ENCODE measurements around the gene MIEF2. TPM values are rescaled to one million over a fixed set of nuclear protein-coding genes. Genes with fewer than 3 reads are reported as not detected.
A peak's percentile ranks its signal among the peaks of the same experiment; 100 is the strongest.

The MIEF2 gene
- polyA plus RNA-seq, 1 experiment, result 5.9 TPM

DNA sequence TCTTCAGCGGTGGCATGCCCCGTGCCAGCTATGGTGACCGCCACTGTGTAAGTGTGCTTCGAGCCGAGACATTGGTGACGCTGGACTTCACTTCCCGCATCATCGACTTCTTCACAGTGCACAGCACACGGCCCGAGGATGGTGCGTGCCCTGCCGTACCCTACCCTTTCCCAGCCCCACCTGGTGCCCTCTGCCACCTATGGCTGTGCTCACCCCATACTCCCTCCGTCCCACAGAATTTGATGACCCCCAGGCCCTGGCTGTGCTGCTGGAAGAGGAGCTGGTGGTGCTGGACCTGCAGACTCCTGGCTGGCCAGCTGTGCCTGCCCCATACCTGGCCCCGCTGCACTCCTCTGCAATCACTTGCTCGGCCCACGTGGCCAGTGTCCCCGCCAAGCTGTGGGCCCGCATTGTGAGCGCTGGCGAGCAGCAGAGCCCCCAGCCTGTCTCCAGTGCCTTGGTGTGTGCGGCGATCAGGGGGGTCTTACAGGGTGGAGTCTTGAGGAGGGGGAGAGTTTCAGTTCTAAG is 25.5 kb upstream of the MIEF2 start:
- POLR2A ChIA-PET, result interaction anchor here (1.2 kb wide), 1 partner anchor 9 kb away, joined by 3 read pairs; no protein-coding TSS in a partner anchor
- H3K27ac ChIP-seq (ENCODE audit: low read depth, low read length), result peak overlapping the region; percentile 68

GRCh38 chr17:18235743-18236256 is 24.7 kb upstream of the MIEF2 start:
- CTCF ChIA-PET, result no interaction called here
- peak overlapping the region; percentile 68 for H3K27ac ChIP-seq (ENCODE audit: low read depth, low read length)
- H3K4me3 ChIP-seq (ENCODE audit: low read depth, low read length), result no peak overlapping the region
- DNase-seq (ENCODE audit: low read depth, low spot score), result no peak
- POLR2A ChIA-PET, result interaction anchor here (0.9 to 1.3 kb wide), 3 partner anchors 10 to 12 kb away, joined by 3 read pairs; no protein-coding TSS in a partner anchor
- no peak for TF ChIP-seq CTCF (IDR thresholded peaks at IDR 0.05; ENCODE audit: low read depth, low read length)
- no peaks in the 10 kb centered on the region; the same call in 1 of the 2 replicates for H3K9me3 ChIP-seq (ENCODE audit: control insufficient read depth, insufficient read depth, low read length)
- no peaks in the 10 kb centered on the region for H3K27me3 ChIP-seq (ENCODE audit: control insufficient read depth, insufficient read depth, low read length)

More for the DNA sequence above, 25.5 kb upstream of the MIEF2 start:
- no peak for DNase-seq (ENCODE audit: low read depth, low spot score)
- no peak overlapping the region for H3K4me3 ChIP-seq (ENCODE audit: low read depth, low read length)
- TF ChIP-seq CTCF (IDR thresholded peaks at IDR 0.05; ENCODE audit: low read depth, low read length), result no peak
- no peaks in the 10 kb centered on the region; the same call in 1 of the 2 replicates for H3K9me3 ChIP-seq (ENCODE audit: control insufficient read depth, insufficient read depth, low read length)
- H3K27me3 ChIP-seq (ENCODE audit: control insufficient read depth, insufficient read depth, low read length), result no peaks in the 10 kb centered on the region
- CTCF ChIA-PET, result no interaction called here

DNA sequence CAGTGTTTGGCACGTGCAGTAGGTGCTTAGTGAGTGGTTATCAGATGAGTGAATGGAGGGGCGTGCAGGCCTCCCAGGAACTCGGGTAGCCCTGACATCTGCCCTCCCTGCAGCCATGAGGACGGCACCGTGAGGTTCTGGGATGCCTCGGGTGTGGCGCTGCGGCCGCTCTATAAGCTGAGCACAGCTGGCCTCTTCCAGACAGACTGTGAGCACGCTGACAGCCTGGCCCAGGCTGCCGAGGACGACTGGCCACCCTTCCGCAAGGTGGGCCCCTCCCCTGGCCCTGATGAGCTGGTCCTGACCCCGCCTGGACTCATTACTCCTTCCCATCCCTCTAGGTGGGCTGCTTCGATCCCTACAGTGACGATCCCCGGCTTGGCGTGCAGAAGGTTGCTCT is 24.0 kb upstream of the MIEF2 start:
- no peaks in the 10 kb centered on the region for H3K27me3 ChIP-seq (ENCODE audit: control insufficient read depth, insufficient read depth, low read length)

DNA sequence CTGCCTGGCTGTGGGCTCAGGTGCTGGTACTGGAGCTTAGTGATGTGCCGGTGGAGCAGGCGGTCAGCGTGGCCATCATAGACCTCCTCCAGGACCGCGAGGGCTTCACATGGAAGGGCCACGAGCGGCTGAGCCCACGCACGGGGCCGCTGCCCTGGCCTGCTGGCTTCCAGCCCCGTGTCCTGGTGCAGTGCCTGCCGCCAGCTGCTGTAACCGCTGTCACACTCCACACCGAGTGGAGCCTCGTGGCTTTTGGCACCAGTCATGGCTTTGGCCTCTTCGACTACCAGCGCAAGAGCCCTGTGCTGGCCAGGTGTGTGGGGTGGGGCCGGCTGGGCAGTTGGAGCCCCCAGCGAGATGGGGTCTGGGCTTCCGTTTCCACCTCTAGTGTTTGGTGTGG is 23.0 kb upstream of the MIEF2 start:
- Histone ChIP-seq H3K9me3 (ENCODE audit: control insufficient read depth, insufficient read depth, low read length) (no peaks in the 10 kb centered on the region; the same call in 1 of the 2 replicates), H3K27ac (ENCODE audit: low read depth, low read length) (no peak overlapping the region), H3K4me3 (ENCODE audit: low read depth, low read length) (no peak overlapping the region), H3K27me3 (ENCODE audit: control insufficient read depth, insufficient read depth, low read length) (no peaks in the 10 kb centered on the region)
- ChIA-PET POLR2A (no interaction called here), CTCF (interaction anchor here (1.1 kb wide), 1 partner anchor 11 kb away, joined by 5 read pairs; no protein-coding TSS in a partner anchor)
- TF ChIP-seq CTCF (IDR thresholded peaks at IDR 0.05; ENCODE audit: low read depth, low read length), result no peak
- DNase-seq (ENCODE audit: low read depth, low spot score), result no peak

More for the DNA sequence above, 24.0 kb upstream of the MIEF2 start:
- H3K4me3 ChIP-seq (ENCODE audit: low read depth, low read length), result no peak overlapping the region
- no peak overlapping the region for H3K27ac ChIP-seq (ENCODE audit: low read depth, low read length)
- DNase-seq (ENCODE audit: low read depth, low spot score), result no peak
- CTCF ChIA-PET, result interaction anchor here (1.1 kb wide), 1 partner anchor 12 kb away, joined by 5 read pairs; no protein-coding TSS in a partner anchor
- no peaks in the 10 kb centered on the region; the same call in 1 of the 2 replicates for H3K9me3 ChIP-seq (ENCODE audit: control insufficient read depth, insufficient read depth, low read length)
- POLR2A ChIA-PET, result interaction anchor here (1.3 kb wide), 1 partner anchor 11 kb away, joined by 3 read pairs; no protein-coding TSS in a partner anchor
- no peak for TF ChIP-seq CTCF (IDR thresholded peaks at IDR 0.05; ENCODE audit: low read depth, low read length)

DNA sequence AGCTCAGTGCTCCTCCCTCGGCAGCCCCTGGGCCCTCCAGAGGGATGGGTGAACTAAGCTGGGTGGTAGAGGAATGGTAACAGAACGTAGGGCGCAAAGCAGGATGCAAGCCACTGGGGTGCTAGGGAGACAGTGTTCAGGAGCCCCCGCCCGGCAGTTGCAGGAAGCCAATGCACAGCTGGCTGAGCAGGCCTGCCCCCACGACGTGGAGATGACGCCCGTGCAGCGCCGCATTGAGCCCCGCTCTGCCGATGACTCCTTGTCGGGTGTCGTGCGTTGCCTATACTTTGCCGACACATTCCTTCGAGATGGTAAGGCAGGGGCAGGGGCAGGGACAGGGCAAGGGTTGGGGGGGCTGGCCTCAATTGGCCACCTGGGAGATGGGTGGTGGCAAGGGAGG is 22.2 kb upstream of the MIEF2 start:
- TF ChIP-seq CTCF (IDR thresholded peaks at IDR 0.05; ENCODE audit: low read depth, low read length), result no peak
- ChIA-PET POLR2A (no interaction called here), CTCF (no interaction called here)
- DNase-seq (ENCODE audit: low read depth, low spot score), result no peak
- no peak overlapping the region for H3K27ac ChIP-seq (ENCODE audit: low read depth, low read length)
- H3K4me3 ChIP-seq (ENCODE audit: low read depth, low read length), result no peak overlapping the region
- H3K9me3 ChIP-seq (ENCODE audit: control insufficient read depth, insufficient read depth, low read length), result no peaks in the 10 kb centered on the region; the same call in 1 of the 2 replicates
- no peaks in the 10 kb centered on the region for H3K27me3 ChIP-seq (ENCODE audit: control insufficient read depth, insufficient read depth, low read length)

Measured in AG04450 (cell line).